ENCODE results near the gene COPS4. TPM values are rescaled to one million over a fixed set of nuclear protein-coding genes. Genes with fewer than 3 reads are reported as not detected.

Gene COPS4
- total RNA-seq, 1 donor from 2014 or later: 34.4 TPM

GRCh38 chr4:83054928-83055327 lies 19.9 kb downstream of the COPS4 start:
- H3K4me1 Mint-ChIP-seq (ENCODE audit: unreplicated experiment): no peaks in the 10 kb centered on the region
- H3K4me3 Mint-ChIP-seq: no peak overlapping the region
- H3K36me3 Mint-ChIP-seq: peaks cover 36% of the 10 kb centered on the region
- H3K27ac Mint-ChIP-seq: no peak overlapping the region
- no peaks in the 10 kb centered on the region for H3K27me3 Mint-ChIP-seq
- H3K9me3 Mint-ChIP-seq: no peaks in the 10 kb centered on the region
- TF ChIP-seq CTCF (conservative IDR thresholded peaks at IDR 0.05): peak; percentile 63
- DNase-seq (ENCODE audit: extremely low spot score, unreplicated experiment): no peak

- no peak for DNase-seq (ENCODE audit: extremely low spot score, unreplicated experiment)
- H3K9me3 Mint-ChIP-seq: no peaks in the 10 kb centered on the region
- no peak for TF ChIP-seq CTCF (conservative IDR thresholded peaks at IDR 0.05)
- no peaks in the 10 kb centered on the region for H3K4me1 Mint-ChIP-seq (ENCODE audit: unreplicated experiment)
- H3K27me3 Mint-ChIP-seq: no peaks in the 10 kb centered on the region
- no peak overlapping the region for H3K27ac Mint-ChIP-seq
- no peak overlapping the region for H3K4me3 Mint-ChIP-seq
- H3K36me3 Mint-ChIP-seq: peaks cover 26% of the 10 kb centered on the region
Observed at GRCh38 chr4:83062739-83063138, 27.8 kb downstream of the COPS4 start.

GRCh38 chr4:83065266-83065665 lies 30.3 kb downstream of the COPS4 start:
- peaks cover 25% of the 10 kb centered on the region for H3K36me3 Mint-ChIP-seq

GRCh38 chr4:83067058-83067639 lies 32.2 kb downstream of the COPS4 start:
- Mint-ChIP-seq H3K36me3 (peaks cover 18% of the 10 kb centered on the region), H3K4me1 (ENCODE audit: unreplicated experiment) (no peaks in the 10 kb centered on the region)
- TF ChIP-seq CTCF (conservative IDR thresholded peaks at IDR 0.05): no peak

More at GRCh38 chr4:83065266-83065665, 30.3 kb downstream of the COPS4 start:
- Mint-ChIP-seq H3K9me3 (no peaks in the 10 kb centered on the region), H3K27ac (no peak overlapping the region), H3K27me3 (no peaks in the 10 kb centered on the region), H3K4me1 (ENCODE audit: unreplicated experiment) (no peaks in the 10 kb centered on the region), H3K4me3 (no peak overlapping the region)
- no peak for TF ChIP-seq CTCF (conservative IDR thresholded peaks at IDR 0.05)
- DNase-seq (ENCODE audit: extremely low spot score, unreplicated experiment): no peak

GRCh38 chr4:83071116-83071515 lies 36.1 kb downstream of the COPS4 start:
- no peak overlapping the region for H3K4me3 Mint-ChIP-seq
- no peak for DNase-seq (ENCODE audit: extremely low spot score, unreplicated experiment)
- TF ChIP-seq CTCF (conservative IDR thresholded peaks at IDR 0.05): no peak
- H3K27me3 Mint-ChIP-seq: no peaks in the 10 kb centered on the region
- no peak overlapping the region for H3K27ac Mint-ChIP-seq
- peaks cover 4% of the 10 kb centered on the region for H3K9me3 Mint-ChIP-seq
- peaks cover 5% of the 10 kb centered on the region for H3K4me1 Mint-ChIP-seq (ENCODE audit: unreplicated experiment)
- peaks cover 21% of the 10 kb centered on the region for H3K36me3 Mint-ChIP-seq

More at GRCh38 chr4:83067058-83067639, 32.2 kb downstream of the COPS4 start:
- no peaks in the 10 kb centered on the region for H3K9me3 Mint-ChIP-seq
- no peak overlapping the region for H3K27ac Mint-ChIP-seq
- H3K4me3 Mint-ChIP-seq: no peak overlapping the region
- H3K27me3 Mint-ChIP-seq: no peaks in the 10 kb centered on the region
- no peak for DNase-seq (ENCODE audit: extremely low spot score, unreplicated experiment)

All from type B pancreatic cell (in vitro differentiated cells).